Activated naive CD4-positive, alpha-beta T cell treated with anti-CD3 and anti-CD28 coated beads, Interleukin-2, amount 10 ng/mL, durations not matched to agents 7 days and 5 days (primary cell): Measurements from ENCODE around the gene SCYGR1.

Source experiments
- CTCF ChIA-PET: fragments of 350-600 bp; sonication (Branson Sonifier 250); formaldehyde crosslinking; loops from one replicate; lab custom pipeline; 2021; ENCODE audit warnings: antibody characterized with exemption; lab: Charles Lee
- DNase-seq: peaks from one replicate; pipeline ENCODE4 v3.0.0-alpha.2; 2020
- H3K27ac Mint-ChIP-seq: one replicate; pipeline ENCODE4 v1.8.0; 2021; ENCODE audit warnings: mild to moderate bottlenecking, moderate library complexity, mixed read lengths
- H3K27me3 Mint-ChIP-seq: one replicate; pipeline ENCODE4 v1.8.0; 2021; ENCODE audit warnings: mild to moderate bottlenecking, mixed read lengths
- H3K36me3 Mint-ChIP-seq: one replicate; pipeline ENCODE4 v1.8.0; 2021; ENCODE audit warnings: mixed read lengths
- H3K4me1 Mint-ChIP-seq: one replicate; pipeline ENCODE4 v1.8.0; 2021; ENCODE audit warnings: mixed read lengths
- H3K4me3 Mint-ChIP-seq: one replicate; pipeline ENCODE4 v1.8.0; 2021; ENCODE audit warnings: mild to moderate bottlenecking, moderate library complexity, mixed read lengths
- H3K9me3 Mint-ChIP-seq: one replicate; pipeline ENCODE4 v1.8.0; 2021; ENCODE audit warnings: mixed read lengths

SCYGR1 gene

GRCh38 chr2:227411320-227411989, 23.7 kb upstream of the SCYGR1 start:
- H3K4me1 Mint-ChIP-seq, result peaks cover 23% of the 10 kb centered on the region
- H3K9me3 Mint-ChIP-seq, result no peaks in the 10 kb centered on the region
- H3K4me3 Mint-ChIP-seq, result no peak overlapping the region
- DNase-seq, result peak; percentile 40
- H3K36me3 Mint-ChIP-seq, result no peaks in the 10 kb centered on the region
- CTCF ChIA-PET, result no interaction called here
- no peak overlapping the region for H3K27ac Mint-ChIP-seq
- H3K27me3 Mint-ChIP-seq, result no peaks in the 10 kb centered on the region

GRCh38 chr2:227410191-227410590, 22.4 kb upstream of the SCYGR1 start:
- DNase-seq, result no peak
- CTCF ChIA-PET, result interaction anchor here (0.9 kb wide), 1 partner anchor 248 kb away, joined by 3 read pairs; no protein-coding TSS in a partner anchor
- Mint-ChIP-seq H3K27ac (no peak overlapping the region), H3K9me3 (no peaks in the 10 kb centered on the region), H3K36me3 (no peaks in the 10 kb centered on the region), H3K27me3 (no peaks in the 10 kb centered on the region), H3K4me1 (peaks cover 24% of the 10 kb centered on the region), H3K4me3 (no peak overlapping the region)

GRCh38 chr2:227407591-227408151, 19.9 kb upstream of the SCYGR1 start:
- Mint-ChIP-seq H3K27me3 (no peaks in the 10 kb centered on the region), H3K9me3 (no peaks in the 10 kb centered on the region), H3K27ac (no peak overlapping the region), H3K4me1 (peaks cover 26% of the 10 kb centered on the region), H3K4me3 (no peak overlapping the region), H3K36me3 (no peaks in the 10 kb centered on the region)
- no peak for DNase-seq
- CTCF ChIA-PET, result interaction anchor here (0.8 to 1.5 kb wide), 4 partner anchors 28 to 140 kb away, joined by 3 to 4 read pairs (median 3); no protein-coding TSS in a partner anchor

GRCh38 chr2:227406177-227407031, 18.7 kb upstream of the SCYGR1 start:
- CTCF ChIA-PET, result interaction anchor here (0.5 to 2.0 kb wide), 11 partner anchors 13 to 1113 kb away, joined by 3 to 12 read pairs (median 3); no protein-coding TSS in a partner anchor
- Mint-ChIP-seq H3K27ac (no peak overlapping the region), H3K36me3 (no peaks in the 10 kb centered on the region), H3K9me3 (no peaks in the 10 kb centered on the region), H3K4me1 (peaks cover 18% of the 10 kb centered on the region), H3K27me3 (no peaks in the 10 kb centered on the region), H3K4me3 (no peak overlapping the region)
- no peak for DNase-seq

DNA sequence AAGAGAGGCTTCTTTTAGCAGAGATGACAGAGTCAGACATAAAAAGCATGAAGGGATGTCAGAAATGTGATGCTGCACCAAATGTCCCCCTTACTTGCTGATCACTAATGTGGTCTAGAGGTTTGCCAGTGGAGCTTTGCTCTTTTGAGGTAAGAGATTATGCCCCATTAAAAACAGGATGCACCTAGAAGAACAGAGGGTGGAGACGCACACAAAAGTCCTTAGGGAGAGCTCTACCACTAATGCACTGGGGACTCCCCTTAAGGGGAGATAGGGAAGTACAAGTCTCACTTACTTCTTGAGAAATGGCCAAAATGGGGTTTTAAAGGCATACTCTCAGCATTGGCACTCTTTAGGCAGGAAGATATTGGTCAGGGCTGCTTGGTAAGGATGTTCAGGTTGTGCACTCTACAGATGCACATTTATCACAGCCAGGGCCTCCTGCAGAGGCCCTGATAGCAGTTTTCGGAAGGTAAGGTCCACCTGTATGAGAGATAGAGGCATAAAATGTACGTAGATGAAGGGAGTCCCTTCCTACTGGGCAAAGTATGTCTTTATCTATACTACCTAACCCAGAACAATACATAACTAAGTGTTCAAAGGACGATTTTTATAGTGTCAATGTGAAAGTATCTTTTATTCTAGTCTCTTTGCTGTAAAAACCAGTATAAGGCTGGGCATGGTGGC, 17.0 kb upstream of the SCYGR1 start:
- Mint-ChIP-seq H3K27ac (no peak overlapping the region), H3K9me3 (no peaks in the 10 kb centered on the region), H3K4me3 (no peak overlapping the region), H3K36me3 (no peaks in the 10 kb centered on the region), H3K27me3 (no peaks in the 10 kb centered on the region), H3K4me1 (peaks cover 12% of the 10 kb centered on the region)
- no peak for DNase-seq
- CTCF ChIA-PET, result interaction anchor here (1.7 kb wide), 1 partner anchor 75 kb away, joined by 5 read pairs; no protein-coding TSS in a partner anchor

DNA sequence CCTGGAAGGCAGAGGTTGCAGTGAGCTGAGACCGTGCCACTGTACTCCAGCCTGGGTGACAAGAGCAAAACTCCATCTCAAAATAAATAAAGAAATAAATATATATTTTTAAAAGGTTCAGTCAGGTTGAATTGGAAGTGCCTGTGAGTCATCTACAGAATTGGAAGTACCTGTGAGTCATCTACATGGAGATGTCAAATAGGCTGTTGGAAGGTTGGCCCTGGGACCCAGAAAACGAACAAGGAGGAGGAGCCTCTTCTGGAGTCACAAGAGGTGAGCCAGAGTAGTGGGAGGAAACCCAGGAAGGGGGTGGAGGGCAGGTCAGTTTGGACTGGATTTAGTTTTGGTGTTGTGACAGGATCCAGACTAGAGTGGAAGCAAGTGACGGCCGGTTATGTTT, 15.2 kb upstream of the SCYGR1 start:
- Mint-ChIP-seq H3K4me3 (no peak overlapping the region), H3K9me3 (no peaks in the 10 kb centered on the region), H3K36me3 (no peaks in the 10 kb centered on the region), H3K27ac (no peak overlapping the region), H3K27me3 (no peaks in the 10 kb centered on the region), H3K4me1 (peaks cover 16% of the 10 kb centered on the region)
- CTCF ChIA-PET, result no interaction called here
- no peak for DNase-seq

DNA sequence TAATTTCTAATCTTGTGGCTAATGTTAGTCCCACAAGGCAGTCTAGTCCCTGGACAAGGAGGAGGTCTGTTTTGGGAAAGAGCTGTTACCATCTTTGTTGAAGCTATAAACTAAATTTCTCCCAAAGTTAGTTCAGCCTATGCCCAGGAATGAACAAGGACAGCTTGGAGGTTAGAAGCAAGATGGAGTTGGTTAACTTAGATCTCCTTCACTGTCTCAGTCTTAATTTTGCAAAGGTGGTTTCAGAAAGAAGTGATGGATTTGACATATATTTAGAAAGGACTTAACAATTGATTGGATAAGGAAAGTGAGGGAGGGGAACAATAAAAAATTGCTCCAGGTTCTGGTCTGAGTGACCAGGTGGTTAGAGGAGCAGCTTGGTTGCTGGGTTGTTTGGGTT, 14.6 kb upstream of the SCYGR1 start:
- Mint-ChIP-seq H3K4me3 (no peak overlapping the region), H3K9me3 (no peaks in the 10 kb centered on the region), H3K36me3 (no peaks in the 10 kb centered on the region), H3K27me3 (no peaks in the 10 kb centered on the region), H3K4me1 (peaks cover 21% of the 10 kb centered on the region), H3K27ac (no peak overlapping the region)
- CTCF ChIA-PET, result interaction anchor here (0.8 kb wide), 1 partner anchor 10 kb away, joined by 3 read pairs; no protein-coding TSS in a partner anchor
- no peak for DNase-seq

DNA sequence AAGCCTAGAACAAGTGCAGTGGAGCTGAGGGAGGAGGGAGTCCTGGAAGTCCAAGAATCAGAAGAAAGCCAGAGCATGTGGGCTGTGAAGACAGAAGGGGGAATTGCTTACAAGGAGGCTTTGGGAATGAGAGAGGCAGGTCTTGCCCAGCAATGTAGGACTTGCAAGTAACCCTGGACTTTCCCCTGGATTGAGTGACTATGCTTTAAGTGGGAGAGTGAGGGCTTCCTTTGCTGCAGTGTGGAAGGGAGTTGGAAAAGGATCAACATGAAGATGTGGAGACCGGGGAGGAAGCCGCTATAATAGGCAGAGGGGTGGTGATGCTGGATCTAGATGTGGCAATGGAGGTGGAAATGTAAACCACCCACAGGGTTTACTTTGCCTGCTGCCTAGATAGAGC, 13.8 kb upstream of the SCYGR1 start:
- peaks cover 18% of the 10 kb centered on the region for H3K4me1 Mint-ChIP-seq
- H3K9me3 Mint-ChIP-seq, result no peaks in the 10 kb centered on the region
- no peaks in the 10 kb centered on the region for H3K27me3 Mint-ChIP-seq
- H3K36me3 Mint-ChIP-seq, result no peaks in the 10 kb centered on the region
- no peak overlapping the region for H3K4me3 Mint-ChIP-seq
- CTCF ChIA-PET, result interaction anchor here (0.8 kb wide), 1 partner anchor 9 kb away, joined by 3 read pairs; no protein-coding TSS in a partner anchor
- DNase-seq, result no peak
- no peak overlapping the region for H3K27ac Mint-ChIP-seq

DNA sequence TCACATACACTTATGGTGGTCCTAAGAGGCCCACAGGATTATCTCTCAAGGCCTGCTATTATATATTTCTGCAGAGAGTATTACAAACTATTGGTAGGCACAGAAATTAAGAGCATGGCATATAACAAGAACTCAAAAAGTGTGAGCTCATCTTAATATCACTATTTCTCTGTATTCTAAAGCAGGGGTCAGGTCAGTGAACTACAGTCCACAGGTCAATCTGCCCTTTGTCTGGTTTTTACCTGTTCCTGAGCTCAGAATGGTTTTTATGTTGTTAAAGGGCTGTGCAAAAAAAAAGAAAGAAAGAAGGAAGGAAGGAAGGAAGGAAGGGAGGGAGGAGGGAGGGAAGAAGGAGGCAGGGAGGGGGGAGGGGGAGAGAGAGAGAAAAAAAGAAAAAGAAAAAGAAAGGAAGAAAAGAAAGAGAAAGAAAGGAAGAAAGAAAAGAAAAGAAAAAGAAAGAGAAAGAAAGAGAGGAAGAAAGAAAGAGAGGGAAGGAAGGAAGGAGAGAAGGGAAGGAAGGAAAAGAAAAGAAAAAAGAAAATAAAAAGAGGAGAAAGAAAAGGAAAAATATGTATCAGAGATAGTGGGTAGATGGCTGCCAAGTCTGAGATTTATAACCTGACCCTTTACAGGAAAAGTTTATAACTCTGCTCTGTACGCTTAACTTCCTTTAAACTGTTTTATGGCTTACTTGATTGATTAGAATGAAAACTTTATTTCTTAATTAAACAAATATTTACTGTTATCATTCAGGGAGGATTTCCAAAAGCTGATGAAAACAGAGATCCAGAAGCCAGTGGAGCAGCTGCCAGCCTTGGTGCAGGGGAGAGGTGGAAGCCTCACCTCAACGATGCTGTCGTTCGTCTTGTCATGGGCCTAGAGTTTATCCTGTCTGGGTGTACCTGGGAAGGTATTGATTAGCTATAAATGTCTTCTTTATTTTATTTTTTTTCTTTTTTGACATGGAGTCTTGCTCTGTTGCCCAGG, 11.2 kb upstream of the SCYGR1 start:
- DNase-seq, result no peak
- H3K4me1 Mint-ChIP-seq, result peaks cover 9% of the 10 kb centered on the region
- no peak overlapping the region for H3K27ac Mint-ChIP-seq
- H3K27me3 Mint-ChIP-seq, result no peaks in the 10 kb centered on the region
- no peaks in the 10 kb centered on the region for H3K36me3 Mint-ChIP-seq
- CTCF ChIA-PET, result interaction anchor here (0.6 kb wide), 1 partner anchor 368 kb away, joined by 3 read pairs; no protein-coding TSS in a partner anchor
- no peak overlapping the region for H3K4me3 Mint-ChIP-seq
- no peaks in the 10 kb centered on the region for H3K9me3 Mint-ChIP-seq

DNA sequence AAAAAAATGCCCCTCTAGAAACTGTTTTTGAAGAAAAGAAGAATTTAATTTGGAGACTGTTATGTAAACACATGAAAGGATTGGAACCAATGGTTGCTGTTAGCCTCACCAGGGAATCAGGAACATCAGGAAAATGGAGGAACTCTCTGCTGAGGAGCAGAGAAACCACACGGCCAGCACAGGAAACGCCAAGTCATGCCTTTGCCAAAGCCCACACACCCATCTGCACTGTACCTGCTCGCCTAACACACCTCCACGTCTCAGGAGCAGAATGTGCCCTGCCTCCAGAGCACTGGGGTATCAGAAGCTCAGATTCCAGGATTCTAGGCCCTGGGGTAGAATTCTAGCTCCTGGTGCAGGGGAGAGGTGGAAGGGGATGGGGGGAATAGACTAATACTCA, 9.8 kb upstream of the SCYGR1 start:
- H3K27ac Mint-ChIP-seq, result no peak overlapping the region

DNA sequence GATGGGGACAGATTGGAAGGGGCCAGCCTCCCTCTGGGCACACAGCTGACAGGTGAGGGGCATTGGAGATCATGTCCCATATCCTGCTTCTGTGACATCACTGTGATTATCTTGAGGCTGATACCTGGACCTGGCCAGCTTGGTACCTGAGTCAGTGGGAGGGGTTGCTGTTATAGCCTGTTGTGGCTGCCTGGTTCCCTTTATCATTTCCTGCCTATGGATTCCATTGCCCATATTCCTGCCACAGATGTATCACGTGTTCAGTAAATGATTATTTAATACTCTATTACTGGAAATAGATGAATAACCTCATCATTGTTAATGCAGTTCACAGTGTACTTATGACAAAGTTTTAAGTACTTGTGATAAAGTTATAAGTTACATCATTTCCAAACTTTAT, 7.8 kb upstream of the SCYGR1 start:
- H3K9me3 Mint-ChIP-seq, result no peaks in the 10 kb centered on the region
- DNase-seq, result no peak
- H3K4me3 Mint-ChIP-seq, result no peak overlapping the region
- no peaks in the 10 kb centered on the region for H3K36me3 Mint-ChIP-seq
- H3K27me3 Mint-ChIP-seq, result no peaks in the 10 kb centered on the region
- CTCF ChIA-PET, result no interaction called here
- H3K4me1 Mint-ChIP-seq, result peaks cover 9% of the 10 kb centered on the region
- no peak overlapping the region for H3K27ac Mint-ChIP-seq

More for the DNA sequence above, 9.8 kb upstream of the SCYGR1 start:
- Mint-ChIP-seq H3K4me3 (no peak overlapping the region), H3K27me3 (no peaks in the 10 kb centered on the region), H3K9me3 (no peaks in the 10 kb centered on the region), H3K4me1 (peaks cover 9% of the 10 kb centered on the region), H3K36me3 (no peaks in the 10 kb centered on the region)
- DNase-seq, result no peak
- CTCF ChIA-PET, result no interaction called here

DNA sequence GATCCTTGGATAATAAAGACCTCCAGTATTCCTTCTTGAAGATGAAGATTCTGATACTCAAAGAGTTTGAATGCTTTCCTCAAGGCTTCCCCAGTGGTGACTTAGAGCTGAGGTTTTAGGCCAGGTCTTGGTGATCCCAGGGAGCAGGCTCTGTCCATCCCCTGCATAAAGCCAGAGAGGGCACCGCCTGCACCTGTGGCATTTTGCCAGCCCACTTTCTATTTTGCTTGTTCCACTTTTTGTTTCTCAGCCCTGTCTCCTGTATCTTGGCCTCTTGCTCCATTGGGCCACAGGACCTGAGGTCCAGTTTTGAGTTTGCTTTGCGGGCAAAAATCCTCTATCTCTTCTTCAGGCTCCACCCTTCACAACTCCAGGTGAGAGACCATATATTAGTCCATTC, 6.7 kb upstream of the SCYGR1 start:
- CTCF ChIA-PET, result interaction anchor here (1.2 kb wide), 1 partner anchor 467 kb away, joined by 3 read pairs; no protein-coding TSS in a partner anchor
- Mint-ChIP-seq H3K4me3 (no peak overlapping the region), H3K27ac (no peak overlapping the region), H3K27me3 (no peaks in the 10 kb centered on the region), H3K4me1 (peaks cover 9% of the 10 kb centered on the region), H3K36me3 (no peaks in the 10 kb centered on the region), H3K9me3 (no peaks in the 10 kb centered on the region)
- DNase-seq, result no peak
